AML-193 (cell line): ENCODE data around the gene TICRR.
A peak's percentile ranks its signal among the peaks of the same experiment; 100 is the strongest.
"Not testable (repeated sequence)": the region's sequence is repeated elsewhere in the genome, so short reads cannot be mapped to it uniquely, and the experiment has no call there.

Experiments used
- DNase-seq, 2 experiments: peaks; one replicate each; lab custom pipeline; 2025; lab: John Stamatoyannopoulos, UW

Gene TICRR, protein sequence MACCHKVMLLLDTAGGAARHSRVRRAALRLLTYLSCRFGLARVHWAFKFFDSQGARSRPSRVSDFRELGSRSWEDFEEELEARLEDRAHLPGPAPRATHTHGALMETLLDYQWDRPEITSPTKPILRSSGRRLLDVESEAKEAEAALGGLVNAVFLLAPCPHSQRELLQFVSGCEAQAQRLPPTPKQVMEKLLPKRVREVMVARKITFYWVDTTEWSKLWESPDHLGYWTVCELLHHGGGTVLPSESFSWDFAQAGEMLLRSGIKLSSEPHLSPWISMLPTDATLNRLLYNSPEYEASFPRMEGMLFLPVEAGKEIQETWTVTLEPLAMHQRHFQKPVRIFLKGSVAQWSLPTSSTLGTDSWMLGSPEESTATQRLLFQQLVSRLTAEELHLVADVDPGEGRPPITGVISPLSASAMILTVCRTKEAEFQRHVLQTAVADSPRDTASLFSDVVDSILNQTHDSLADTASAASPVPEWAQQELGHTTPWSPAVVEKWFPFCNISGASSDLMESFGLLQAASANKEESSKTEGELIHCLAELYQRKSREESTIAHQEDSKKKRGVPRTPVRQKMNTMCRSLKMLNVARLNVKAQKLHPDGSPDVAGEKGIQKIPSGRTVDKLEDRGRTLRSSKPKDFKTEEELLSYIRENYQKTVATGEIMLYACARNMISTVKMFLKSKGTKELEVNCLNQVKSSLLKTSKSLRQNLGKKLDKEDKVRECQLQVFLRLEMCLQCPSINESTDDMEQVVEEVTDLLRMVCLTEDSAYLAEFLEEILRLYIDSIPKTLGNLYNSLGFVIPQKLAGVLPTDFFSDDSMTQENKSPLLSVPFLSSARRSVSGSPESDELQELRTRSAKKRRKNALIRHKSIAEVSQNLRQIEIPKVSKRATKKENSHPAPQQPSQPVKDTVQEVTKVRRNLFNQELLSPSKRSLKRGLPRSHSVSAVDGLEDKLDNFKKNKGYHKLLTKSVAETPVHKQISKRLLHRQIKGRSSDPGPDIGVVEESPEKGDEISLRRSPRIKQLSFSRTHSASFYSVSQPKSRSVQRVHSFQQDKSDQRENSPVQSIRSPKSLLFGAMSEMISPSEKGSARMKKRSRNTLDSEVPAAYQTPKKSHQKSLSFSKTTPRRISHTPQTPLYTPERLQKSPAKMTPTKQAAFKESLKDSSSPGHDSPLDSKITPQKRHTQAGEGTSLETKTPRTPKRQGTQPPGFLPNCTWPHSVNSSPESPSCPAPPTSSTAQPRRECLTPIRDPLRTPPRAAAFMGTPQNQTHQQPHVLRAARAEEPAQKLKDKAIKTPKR (N-terminal part only)

DNA sequence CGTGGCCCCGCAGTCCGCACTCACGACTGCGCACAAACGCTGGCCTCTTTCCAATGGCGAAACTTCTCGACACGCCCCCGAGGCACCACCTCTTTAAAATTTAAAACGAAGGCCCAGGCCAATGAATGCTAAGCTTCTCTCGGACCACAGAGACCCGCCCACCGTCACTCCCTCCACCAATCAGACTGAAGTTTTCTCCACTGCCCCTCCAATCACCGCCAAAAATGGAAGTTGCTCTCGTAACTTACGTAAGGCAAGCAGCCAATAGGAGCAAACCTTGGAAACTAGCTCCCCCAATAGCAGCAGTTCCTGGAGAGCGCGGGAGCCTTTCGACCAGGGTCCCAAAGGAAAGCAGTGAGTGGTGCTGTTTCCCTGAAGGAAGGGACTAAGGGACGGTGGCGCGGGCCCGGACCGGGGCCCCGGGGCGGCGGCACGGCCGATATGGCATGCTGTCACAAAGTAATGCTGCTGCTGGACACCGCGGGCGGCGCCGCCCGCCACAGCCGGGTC lies at the start of gene TICRR:
Gene TICRR, plus strand, starts transcription at position 324 of the 510 bp plus-strand sequence. Its CDS starts 118 bp downstream, at position 442.
- DNase-seq: peak; percentile 98 to 99

DNA sequence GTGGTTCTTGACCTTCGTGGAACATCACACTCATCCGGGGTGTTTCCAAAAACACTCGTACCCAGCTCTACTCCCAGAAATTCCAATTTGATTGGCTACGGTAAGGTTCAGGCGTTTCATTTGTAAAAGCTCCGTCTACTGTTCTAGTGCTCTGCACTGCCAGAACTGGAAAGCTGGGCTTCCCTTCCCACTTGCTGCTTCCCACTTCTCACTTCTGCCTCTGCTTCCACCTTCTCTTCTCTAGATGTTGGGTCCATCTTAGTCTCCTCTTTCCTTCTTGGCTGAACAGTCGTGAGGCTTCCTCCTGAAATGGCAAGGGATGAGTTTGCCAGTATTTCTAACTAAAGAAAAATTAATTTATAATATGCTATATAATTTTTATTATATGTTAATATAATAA lies 49.1 kb upstream of the TICRR start:
- DNase-seq: no peak

DNA sequence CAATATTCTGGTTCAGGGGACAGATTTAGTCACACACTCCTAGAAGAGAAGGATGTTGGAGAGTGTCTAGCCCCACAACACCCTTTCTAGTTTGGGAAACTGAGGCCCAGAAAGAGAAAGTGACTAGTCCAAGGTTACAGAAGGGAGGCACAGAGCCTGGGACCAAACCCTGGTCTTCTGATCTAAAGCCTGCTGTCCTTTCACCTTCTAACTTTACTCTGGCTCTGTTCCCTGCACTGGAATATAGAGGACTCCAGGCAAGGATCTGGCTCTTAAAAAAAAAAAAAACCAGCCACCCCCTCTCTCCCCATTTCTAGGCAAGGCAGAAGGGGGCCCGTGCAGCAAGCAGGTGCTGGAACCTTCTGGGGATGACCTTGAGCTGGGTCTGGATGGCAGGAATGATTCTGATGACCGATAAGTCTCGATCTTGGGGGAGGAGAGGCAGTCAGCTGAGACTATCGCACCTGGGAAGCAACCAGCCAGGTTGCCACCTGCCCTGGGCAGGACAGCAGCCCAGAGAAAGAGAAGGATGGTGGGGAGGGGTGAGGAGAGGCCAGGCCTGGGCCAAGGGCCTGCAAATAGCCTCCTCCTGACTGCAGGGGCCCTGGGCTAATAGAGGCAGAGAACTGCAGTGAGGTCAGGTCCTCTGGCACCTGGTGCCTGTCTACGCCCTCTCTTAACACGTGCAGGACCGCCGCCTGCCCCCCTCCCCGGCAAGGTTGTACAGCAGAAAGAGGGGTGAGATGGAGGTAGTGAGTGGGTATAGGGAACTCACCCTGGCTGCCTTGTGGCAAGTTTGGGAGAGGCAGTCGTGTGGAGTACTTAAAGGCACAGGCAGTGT lies 48.4 kb upstream of the TICRR start:
- DNase-seq: no peak

DNA sequence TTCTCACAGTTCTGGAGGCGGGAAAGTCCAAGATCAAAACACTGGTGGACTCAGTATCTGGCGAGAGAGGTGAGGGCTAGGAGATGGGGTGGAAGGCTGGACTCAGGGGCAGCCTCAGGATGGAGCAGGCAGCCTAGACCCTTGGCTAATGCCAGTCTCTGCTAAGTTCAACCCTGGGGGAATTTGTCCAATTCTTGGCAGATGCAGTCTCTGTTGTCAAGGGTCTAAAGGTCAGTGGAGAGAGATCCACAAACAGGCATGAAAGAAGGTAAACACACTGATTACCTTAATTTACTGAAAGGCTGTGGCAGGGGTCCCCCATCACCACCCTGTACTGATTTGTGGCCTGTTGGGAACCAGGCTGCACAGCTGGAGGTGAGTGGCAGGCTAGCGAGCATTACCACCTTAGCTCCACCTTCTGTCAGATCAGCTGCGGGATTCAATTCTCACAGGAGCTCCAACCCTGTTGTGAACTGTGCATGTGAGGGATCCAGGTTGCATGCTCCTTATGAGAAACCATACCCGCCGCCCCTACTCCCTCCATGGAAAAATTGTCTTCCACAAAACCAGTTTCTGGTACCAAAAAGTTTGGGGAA lies 46.4 kb upstream of the TICRR start:
- DNase-seq: no peak

DNA sequence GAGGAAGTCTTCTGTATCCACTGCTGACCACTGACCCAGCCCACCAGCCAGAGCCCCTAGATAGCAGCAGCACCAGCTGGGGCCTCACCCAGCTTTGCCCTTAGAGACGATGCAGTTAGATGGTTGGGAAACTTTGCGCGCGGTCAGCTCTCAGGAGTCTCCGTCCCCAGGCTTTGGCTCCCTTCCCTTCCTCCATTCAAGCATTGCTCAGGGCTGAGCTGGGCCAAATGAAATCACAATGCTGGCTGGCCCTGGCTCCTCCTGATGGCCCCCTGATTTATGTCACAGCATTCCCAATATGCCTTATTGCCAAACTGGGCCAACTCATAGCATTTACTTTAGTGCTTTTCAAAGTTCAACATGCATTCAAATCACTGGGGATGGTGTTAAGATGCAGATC lies 44.3 kb upstream of the TICRR start:
- no peak for DNase-seq

DNA sequence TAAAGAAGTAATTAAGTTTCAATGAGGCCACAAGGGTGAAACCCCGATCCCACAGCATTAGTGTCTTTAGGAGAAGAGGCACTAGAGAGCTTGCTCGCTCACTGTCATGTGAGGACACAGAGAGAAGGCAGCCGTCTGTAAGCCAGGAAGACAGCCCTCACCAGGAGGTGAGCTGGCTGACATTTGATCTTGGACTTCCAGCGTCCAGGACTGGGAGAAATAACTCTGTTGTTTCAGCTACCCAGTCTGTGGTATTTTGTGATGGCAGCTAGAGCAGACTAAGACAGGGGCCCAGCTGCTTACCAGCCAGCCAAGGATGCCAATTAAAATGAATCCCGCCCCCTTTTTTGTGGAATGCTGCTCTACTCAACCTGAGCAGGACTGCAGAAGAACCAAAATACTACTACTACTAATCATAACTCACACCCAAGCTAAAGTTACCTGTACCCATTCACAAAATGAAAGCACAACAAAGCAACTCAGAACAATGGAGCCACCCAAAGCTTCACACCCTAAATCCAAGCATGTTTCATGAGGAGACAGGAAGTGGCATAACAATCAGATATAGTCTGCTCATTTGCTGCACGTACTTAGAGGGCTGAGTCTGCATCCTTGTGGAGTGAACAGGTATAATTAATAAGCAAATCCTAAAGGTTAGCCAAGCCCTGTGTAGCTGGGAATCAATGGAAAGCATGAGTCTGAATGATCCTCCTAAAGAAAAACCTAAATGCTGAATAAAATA lies 43.3 kb upstream of the TICRR start:
- DNase-seq: no peak

DNA sequence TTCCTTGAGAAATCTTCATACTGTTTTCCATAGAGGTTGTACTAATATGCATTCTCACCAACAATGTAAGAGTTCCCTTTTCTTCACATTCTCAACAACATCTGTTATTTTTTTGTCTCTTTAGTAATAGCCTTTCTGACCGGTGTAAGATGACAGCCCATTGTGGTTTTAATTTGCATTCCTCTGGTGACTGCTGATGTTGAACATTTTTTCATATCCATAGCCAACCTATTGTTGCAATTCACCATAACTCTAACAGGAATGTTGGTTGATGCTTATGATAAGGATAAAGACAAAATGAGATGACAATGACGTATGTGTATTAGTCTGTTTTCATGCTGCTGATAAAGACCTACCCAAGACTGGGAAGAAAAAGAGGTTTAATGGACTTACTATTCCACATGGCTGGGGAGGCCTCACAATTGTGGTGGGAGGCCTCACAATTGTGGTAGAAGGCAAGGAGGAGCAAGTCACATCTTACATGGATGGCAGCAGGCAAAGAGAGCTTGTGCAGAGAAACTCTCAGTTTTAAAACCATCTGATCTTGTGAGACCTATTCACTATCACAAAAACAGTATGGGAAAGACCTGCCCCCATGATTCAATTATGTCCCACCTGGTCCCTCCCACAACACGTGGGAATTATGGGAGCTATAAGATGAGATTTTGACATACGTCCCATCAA lies 41.3 kb upstream of the TICRR start:
- no peak for DNase-seq

DNA sequence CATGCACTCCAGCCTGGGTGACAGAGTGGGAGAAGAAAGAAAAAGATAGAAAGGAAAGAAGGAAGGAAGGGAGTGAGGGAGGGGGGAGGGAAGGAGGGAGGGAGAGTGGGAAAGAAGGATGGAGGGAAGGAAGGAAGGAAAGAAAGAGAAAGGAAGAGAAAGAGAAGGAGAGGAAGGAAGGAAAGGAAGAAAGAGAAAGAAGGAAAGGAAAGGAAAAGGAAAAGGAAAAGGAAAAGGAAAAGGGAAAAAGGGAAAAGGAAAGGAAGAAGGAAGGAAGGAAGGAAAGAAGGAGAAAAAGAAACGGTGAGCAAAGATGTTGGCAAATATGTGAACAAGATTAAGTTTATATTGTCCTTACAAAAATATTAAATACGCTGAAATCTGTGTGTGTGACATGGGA lies 36.2 kb upstream of the TICRR start:
- no peak for DNase-seq

DNA sequence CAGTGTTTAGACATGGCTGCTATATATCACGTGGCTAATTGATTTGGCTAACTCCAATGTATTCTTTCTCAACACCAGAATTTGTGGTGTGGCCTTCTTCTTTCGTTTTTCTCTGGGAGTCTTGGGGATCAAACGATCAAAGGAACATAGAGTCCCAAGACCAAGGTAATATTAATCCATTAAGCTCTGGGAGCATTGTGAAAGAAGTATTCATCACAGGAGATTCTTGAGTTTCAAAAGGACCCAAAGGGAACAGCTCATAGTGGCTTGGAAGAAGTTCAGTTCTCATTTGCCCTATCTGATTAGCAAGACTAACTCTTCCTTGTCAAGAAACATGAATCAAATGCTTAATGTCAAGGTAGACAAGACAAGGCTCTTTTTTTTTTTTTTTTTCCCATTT lies 32.9 kb upstream of the TICRR start:
- DNase-seq: no peak

DNA sequence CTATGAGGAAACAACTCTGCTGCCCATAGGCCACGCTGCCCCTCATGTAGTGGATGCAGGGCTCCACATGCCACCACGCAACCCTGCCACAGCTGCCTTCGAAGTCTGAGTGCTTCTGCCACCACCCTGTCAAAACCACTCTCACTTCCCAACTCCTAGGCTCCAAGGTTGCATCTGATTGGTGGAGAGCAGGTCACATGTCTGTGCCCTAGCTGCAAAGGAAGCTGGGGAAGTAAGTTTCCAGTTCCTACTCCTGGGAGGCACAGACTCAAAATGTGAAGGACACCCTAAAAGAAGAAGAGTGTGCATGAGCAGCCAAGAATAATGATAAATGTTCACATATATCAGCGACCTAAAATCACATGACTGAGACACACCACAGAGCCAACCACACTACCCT lies 31.9 kb upstream of the TICRR start:
- no peak for DNase-seq

DNA sequence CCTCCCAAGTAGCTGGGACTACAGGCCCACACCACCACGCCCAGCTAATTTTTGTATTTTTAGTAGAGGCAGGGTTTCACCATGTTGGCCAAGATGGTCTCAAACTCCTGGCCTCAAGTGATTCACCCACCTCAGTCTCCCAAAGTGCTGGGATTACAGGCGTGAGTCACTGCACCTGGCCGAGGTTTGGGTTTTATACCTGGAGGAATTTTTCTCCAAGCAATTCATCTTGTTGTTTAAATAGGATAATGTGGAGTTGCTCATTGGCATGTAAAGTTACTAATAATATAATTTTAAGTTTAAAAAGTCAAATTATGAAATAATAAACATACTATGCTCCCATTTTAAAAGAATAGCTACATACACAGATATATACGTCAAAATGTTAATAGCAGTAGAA lies 26.1 kb upstream of the TICRR start:
- DNase-seq: not testable (repeated sequence)

DNA sequence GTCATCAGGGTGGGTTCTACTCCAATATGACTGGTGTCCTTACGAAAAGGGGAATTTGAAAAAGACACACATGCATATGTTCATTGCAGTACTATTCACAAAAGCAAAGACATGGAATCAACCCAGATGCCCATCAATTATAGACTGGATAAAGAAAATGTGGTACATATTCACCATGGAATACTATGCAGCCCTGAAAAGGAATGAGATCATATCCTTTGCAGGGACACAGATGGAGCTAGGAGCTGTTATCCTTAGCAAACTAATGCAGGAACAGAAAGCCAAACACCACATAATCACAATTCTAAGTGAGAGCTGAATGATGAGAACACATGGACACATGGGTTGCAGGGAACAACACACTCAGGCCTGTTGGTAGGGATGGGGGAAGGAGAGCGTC lies 24.8 kb upstream of the TICRR start:
- DNase-seq: no peak

DNA sequence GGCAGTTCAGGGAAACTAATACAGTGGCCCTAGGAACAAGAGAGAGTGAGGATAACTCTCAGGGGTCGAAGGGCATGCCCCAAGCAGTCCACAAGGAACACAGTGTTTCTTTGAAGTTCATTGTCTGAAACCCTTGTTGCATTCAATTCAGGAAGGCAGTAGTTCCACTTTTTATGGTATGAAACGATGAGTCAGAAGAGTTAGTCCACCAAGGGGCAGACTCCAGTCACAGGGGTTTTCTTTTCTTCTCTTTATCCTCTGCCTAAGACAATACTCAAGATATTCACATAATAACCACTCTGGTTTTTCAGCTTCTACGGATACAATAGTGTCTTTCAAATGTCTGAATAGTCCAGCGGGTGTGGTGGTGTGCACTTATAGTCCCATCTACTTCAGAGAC lies 23.7 kb upstream of the TICRR start:
- peak; percentile 2 to 6 for DNase-seq

DNA sequence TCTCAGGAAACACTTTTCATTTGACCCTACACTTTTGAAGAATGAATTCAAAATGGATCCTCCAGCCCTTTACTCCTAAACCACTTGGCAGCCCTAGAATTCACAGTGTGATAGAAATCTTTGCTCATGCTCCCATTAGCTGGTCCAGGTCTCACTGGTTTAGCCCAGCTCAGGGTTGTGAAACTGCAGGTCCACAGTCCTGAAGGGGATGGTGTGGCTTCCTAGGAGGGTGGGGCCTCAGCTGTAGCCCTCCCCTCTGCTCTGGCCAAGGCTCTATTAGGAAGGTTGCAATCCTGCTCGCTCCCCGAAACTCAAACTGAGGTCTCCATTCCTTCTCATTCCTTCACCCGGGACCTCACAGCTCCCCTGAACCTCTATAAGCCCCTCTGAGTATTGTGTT lies 21.6 kb upstream of the TICRR start:
- DNase-seq: no peak

DNA sequence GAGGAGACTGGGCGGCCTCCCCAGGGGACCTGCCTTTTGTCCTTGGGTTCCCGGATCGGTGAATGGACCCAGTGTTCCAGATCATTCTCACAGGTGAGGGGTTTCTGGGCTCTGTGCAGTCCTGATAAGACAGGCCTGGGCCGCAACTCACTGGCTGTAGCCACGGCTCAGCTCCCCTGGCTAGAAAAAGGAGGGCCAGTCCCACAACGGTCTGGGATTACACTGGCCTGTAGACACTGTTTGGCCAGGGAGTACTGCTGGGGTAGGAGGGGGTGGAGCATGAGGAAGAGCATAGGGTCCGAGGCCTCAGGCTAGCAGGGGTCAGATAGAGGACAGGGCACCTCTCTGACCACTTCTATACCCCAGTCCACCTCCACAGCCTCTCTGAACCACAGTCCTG lies 21.0 kb upstream of the TICRR start:
- DNase-seq: no peak

DNA sequence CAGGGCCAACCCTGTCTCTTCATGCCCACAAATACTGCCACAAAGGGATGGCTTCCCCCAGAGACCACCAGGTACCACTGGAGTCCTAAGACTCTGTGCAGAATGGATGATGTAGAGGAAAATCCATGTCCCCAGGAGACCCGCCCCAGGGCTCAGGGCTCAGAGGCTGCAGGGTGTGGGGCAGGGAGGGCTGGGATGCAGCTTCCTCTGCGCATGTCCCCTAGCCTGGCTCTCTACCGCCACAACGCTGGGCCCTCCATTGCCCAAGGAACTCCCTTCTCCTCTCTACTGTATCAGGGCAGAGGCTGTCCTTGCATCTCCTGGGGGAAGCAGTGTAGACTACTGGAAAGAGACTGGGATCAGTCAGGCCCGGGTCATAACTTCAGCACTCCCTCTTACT lies 19.5 kb upstream of the TICRR start:
- DNase-seq: no peak

DNA sequence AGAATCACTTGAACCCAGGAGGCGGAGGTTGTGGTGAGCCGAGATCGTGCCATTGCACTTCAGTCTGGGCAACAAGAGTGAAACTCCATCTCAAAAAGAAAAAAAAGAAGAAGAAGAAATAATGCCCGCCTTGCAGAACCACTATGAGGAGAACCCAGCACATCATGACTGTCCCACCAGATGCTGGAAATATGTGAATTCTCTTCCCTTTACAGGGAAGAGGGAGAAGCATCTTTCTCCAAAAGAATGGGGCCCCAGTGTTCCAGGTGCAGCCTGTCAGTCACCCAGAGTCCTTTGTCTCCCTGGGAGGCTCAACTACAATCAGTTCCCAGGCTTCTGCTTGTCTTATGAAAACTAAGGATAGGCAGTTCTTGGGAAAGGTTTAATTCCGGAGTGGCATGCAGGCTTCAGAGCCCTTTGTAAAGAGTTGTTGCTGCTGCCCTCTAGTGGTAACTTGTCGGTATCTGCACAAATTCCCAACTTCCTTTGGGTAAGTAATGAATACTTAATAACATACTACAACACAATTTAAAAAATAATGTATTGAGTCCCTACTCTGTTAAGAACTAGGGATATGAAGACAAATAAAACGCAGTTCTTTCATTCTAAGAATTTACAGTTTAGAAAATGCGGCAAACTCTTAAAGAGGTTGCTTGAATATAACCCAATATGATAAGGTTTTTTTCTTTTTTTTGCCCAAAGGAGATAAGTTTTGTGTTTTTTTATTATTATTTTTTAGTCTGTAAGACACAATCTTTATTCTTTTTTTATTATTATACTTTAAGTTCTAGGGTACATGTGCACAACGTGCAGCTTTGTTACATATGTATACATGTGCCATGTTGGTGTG lies 18.6 kb upstream of the TICRR start:
- DNase-seq: peak; percentile 46 to 55

DNA sequence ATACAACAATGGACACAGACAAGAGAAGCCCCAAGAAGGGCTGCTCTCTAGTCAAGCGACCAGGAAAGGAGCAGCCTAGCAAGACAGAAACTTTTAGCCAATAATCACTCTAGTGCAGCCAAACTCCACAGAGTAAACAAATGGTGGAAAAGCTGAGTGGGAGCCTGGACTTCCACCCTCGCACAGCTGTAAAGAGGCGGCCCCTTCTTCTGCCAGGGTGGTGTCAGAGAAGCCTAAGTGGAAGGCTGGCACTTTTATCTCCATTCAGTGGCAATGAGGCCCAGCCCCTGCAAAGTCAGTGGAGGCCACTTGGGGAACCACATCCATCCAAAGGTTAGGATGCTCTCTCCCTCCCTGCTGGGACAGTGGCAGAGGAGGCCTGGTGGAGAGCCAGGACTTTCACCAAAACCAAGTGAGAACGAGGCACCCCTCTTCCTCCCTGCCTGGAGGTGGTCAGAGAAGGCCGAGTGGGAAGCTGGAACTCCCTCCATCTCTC lies 15.5 kb upstream of the TICRR start:
- DNase-seq: no peak
